Mesodermal cell (in vitro differentiated cells): ENCODE measurements around the gene SF1.

Experiments
- H3K27ac ChIP-seq: 2 replicates; pipeline ENCODE4 v1.7.0; 2013; ENCODE audit warnings: mild to moderate bottlenecking, low read depth, low read length, moderate library complexity; ENCODE audit not compliant: severe bottlenecking
- H3K36me3 ChIP-seq: 2 replicates; pipeline ENCODE4 v1.7.1; 2013; ENCODE audit warnings: mild to moderate bottlenecking, low read length, moderate library complexity; ENCODE audit not compliant: control insufficient read depth, insufficient read depth
- H3K4me1 ChIP-seq: one replicate; pipeline ENCODE4 v1.7.1; 2013; ENCODE audit warnings: mild to moderate bottlenecking, low read length; ENCODE audit not compliant: insufficient read depth, control insufficient read depth, poor library complexity, severe bottlenecking
- H3K4me3 ChIP-seq: 2 replicates; pipeline ENCODE4 v1.7.0; 2013; ENCODE audit warnings: low read length, control low read depth, mild to moderate bottlenecking; ENCODE audit not compliant: insufficient read depth, poor library complexity, severe bottlenecking; ENCODE audit errors: extremely low read depth
- H3K9me3 ChIP-seq: 2 replicates; pipeline ENCODE4 v1.7.1; 2013; ENCODE audit warnings: mild to moderate bottlenecking, low read length, moderate library complexity; ENCODE audit not compliant: control insufficient read depth
- WGBS, 2 experiments: methylation state at CpG; one replicate each; pipeline ENCODE4 v1.1.5; 2013; ENCODE audit warnings: missing lambda C conversion rate in 2 of 2; ENCODE audit not compliant: insufficient coverage in 2 of 2; 5-methylcytosine and 5-hydroxymethylcytosine counted together

SF1 gene

GRCh38 chr11:64776425-64776824, 1.9 kb downstream of the SF1 start:
- Histone ChIP-seq H3K4me3 (peak overlapping the region; percentile 72), H3K9me3 (no peaks in the 10 kb centered on the region), H3K36me3 (peaks cover 63% of the 10 kb centered on the region), H3K27ac (no peak overlapping the region), H3K4me1 (peaks cover 15% of the 10 kb centered on the region)
- 95 to 98% methylated on average over 4 to 6 of the region's 6 CpGs for WGBS, 2 experiments

GRCh38 chr11:64774144-64774543, 4.2 kb downstream of the SF1 start:
- WGBS, 2 experiments = 95 to 100% methylated on average over 5 of the region's 5 CpGs
- peaks cover 15% of the 10 kb centered on the region for H3K4me1 ChIP-seq
- no peak overlapping the region for H3K27ac ChIP-seq
- no peak overlapping the region for H3K4me3 ChIP-seq
- peaks cover 83% of the 10 kb centered on the region for H3K36me3 ChIP-seq
- H3K9me3 ChIP-seq = no peaks in the 10 kb centered on the region

- no peak overlapping the region for H3K4me3 ChIP-seq
- no peaks in the 10 kb centered on the region for H3K9me3 ChIP-seq
- WGBS, 2 experiments = 83% methylated on average over 1 of the region's 3 CpGs; no CpG with 5 or more reads in 1 of the 2 experiments
- peaks cover 16% of the 10 kb centered on the region for H3K4me1 ChIP-seq
- H3K27ac ChIP-seq = no peak overlapping the region
- peaks cover 100% of the 10 kb centered on the region for H3K36me3 ChIP-seq
These were observed 5.9 kb downstream of the SF1 start for GRCh38 chr11:64772303-64773018.

- peaks cover 21% of the 10 kb centered on the region for H3K4me1 ChIP-seq
- WGBS, 2 experiments = no CpG with 5 or more reads among the region's 2 CpGs
- no peak overlapping the region for H3K4me3 ChIP-seq
- H3K9me3 ChIP-seq = no peaks in the 10 kb centered on the region
- peaks cover 100% of the 10 kb centered on the region for H3K36me3 ChIP-seq
- no peak overlapping the region for H3K27ac ChIP-seq
These were observed 6.5 kb downstream of the SF1 start for GRCh38 chr11:64771861-64772260.

DNA sequence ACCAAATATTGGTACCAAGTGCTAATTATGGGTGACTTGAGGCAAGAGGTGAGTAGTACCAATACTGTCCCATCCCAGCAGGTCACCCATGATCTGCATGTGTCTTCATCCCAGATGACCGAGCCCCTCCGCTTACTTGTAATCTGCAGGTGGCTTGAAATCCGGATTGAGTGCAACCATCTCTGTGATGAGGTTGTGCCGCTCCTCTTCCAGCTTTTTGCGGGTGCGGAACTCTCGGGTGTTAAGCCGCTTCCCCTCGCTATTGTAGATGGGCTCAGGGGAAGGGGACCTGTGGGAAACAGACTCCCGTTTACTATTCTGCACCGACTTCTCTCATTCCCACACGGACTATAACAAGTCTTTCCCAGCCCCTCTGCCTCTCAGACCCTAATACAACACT, 8.2 kb downstream of the SF1 start:
- peaks cover 24% of the 10 kb centered on the region for H3K4me1 ChIP-seq
- WGBS, 2 experiments = 97 to 100% methylated on average over 7 of the region's 12 CpGs
- no peak overlapping the region for H3K4me3 ChIP-seq
- H3K36me3 ChIP-seq = peaks cover 97% of the 10 kb centered on the region
- no peaks in the 10 kb centered on the region for H3K9me3 ChIP-seq
- H3K27ac ChIP-seq = no peak overlapping the region

DNA sequence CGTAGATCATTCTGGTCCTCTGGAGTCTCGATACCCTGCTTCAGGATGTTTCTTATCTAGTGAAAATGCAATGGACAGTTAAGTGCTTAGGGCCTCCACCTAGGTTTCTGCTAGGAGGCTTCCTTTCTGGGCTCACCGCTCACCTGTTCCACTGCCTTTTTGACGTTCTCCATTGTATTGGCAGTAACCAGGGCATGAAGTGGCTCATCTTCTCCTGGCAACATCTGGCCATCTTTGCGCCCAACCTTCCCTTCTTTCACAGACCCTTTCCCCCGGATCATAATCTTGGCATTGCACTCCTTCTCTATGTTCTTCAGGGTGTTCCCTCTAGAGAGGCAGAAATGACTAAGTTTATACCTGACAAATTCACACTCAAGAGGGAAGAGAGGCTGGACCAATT, 9.1 kb downstream of the SF1 start:
- Histone ChIP-seq H3K27ac (no peak overlapping the region), H3K36me3 (peaks cover 97% of the 10 kb centered on the region), H3K4me1 (peaks cover 31% of the 10 kb centered on the region), H3K4me3 (no peak overlapping the region), H3K9me3 (no peaks in the 10 kb centered on the region)
- WGBS, 2 experiments = 98% methylated on average over 5 to 6 of the region's 6 CpGs

GRCh38 chr11:64768300-64768694, 10.0 kb downstream of the SF1 start:
- peaks cover 37% of the 10 kb centered on the region for H3K4me1 ChIP-seq
- H3K36me3 ChIP-seq = peaks cover 97% of the 10 kb centered on the region
- WGBS, 2 experiments = 94 to 96% methylated on average over 5 to 6 of the region's 6 CpGs
- no peaks in the 10 kb centered on the region for H3K9me3 ChIP-seq
- H3K27ac ChIP-seq = no peak overlapping the region
- H3K4me3 ChIP-seq = no peak overlapping the region

DNA sequence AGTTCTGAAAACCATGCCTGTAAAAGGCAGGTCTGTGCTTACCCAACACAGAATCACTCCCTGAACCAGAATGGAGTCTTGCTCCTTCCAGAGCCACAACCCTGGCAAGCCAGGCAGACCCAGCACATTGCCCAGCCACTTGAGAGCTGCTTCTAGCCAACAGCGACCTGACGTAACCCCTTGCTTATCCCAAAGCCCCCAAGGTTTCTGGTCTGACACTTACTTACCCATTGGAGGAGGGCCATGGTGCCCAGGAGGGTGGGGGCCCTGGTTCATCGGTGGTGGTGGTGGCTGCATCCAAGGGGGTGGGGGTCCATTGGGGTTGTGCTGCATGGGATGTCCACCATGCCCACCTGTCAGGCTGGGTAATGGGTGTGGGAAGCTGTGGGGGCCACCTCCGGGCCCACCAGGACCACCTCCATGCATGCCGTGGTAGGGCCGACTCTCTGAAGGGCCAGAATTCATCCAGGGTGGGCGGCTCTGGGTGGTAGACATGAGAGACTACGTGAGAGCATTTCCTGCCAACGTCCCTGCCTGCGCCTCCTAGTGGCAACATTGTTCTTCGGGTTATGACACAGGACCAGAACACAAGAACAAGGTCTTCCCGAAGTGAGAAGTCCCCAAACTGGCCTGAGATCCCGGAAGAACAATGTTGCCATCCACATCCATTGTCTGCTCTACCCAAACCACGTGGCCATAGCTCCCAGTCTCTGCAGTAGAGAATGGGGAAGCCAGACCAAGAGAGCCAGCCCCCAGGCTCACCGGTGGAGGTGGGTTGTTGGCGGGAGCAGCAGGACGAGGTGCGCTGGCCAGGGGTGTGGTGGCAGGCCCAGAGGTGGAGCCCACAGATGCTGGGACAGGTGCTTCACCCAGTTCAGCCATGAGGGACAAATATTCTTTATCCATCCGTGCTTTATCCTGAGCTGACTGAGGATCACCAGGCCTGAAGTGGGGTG, 10.7 kb downstream of the SF1 start:
- WGBS, 2 experiments = 73 to 74% methylated on average over 14 to 15 of the region's 19 CpGs
- Histone ChIP-seq H3K4me1 (peaks cover 39% of the 10 kb centered on the region), H3K4me3 (no peak overlapping the region), H3K36me3 (peaks cover 97% of the 10 kb centered on the region), H3K27ac (no peak overlapping the region), H3K9me3 (no peaks in the 10 kb centered on the region)

- Histone ChIP-seq H3K36me3 (peaks cover 97% of the 10 kb centered on the region), H3K27ac (no peak overlapping the region), H3K4me1 (peaks cover 41% of the 10 kb centered on the region), H3K9me3 (no peaks in the 10 kb centered on the region), H3K4me3 (no peak overlapping the region)
- 97 to 100% methylated on average over 4 to 5 of the region's 11 CpGs for WGBS, 2 experiments
These were observed 11.5 kb downstream of the SF1 start for GRCh38 chr11:64766881-64767280.

DNA sequence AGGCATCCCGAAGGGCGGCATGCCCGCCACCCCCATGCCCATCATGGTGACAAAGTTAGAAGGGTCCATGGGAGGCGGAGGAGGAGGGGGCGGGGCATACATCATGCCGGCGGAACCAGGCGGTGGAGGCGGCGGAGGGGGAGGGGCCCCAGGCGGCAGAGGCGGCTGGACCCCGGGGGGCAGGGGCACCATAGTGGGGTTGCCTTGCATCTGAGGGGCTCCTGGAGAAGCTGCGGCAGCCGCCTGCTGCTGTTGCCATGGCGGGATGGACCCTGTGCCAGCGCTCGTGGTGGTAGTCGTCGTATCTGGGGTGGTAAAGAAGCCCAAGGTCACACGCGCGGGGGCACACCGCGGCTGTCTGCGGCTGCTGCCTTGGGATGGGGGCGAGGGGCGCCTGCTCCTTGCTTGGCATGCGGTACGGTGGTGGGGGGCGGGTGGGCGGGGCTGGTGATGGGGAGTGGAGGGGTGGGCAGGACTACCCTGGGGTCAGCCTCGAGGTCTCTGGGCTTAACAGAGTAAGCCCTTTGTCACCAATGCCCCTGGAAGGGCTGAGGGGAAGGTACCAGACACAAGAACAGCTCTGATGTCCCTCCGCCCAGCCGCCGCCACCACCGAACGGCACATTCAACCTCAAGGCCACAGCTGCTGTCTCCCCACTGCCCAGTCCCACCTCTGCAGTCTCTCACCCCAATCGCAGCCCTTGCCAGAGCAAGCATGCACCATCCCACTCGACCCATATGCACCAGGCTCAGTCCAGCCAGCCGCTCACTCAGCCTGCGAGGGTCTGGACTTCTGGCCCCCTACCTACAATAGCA, 12.3 kb downstream of the SF1 start:
- H3K9me3 ChIP-seq = no peaks in the 10 kb centered on the region
- peaks cover 41% of the 10 kb centered on the region for H3K4me1 ChIP-seq
- 96 to 99% methylated on average over 14 to 28 of the region's 42 CpGs for WGBS, 2 experiments
- H3K4me3 ChIP-seq = no peak overlapping the region
- peaks cover 89% of the 10 kb centered on the region for H3K36me3 ChIP-seq
- H3K27ac ChIP-seq = peak overlapping the region; percentile 29
